MM.1S (cell line): ENCODE data around the gene ZBED5.

Experiments used
- DNase-seq: peaks from one replicate; pipeline ENCODE4 v3.0.0-alpha.2; 2015
- H2AFZ ChIP-seq: fragments of 300-600 bp; sonication (generic); 2 replicates; pipeline ENCODE4 v1.6.0; 2016; ENCODE audit warnings: antibody characterized with exemption, low read length
- H3F3A ChIP-seq: fragments of 300-600 bp; sonication (generic); 2 replicates; pipeline ENCODE4 v1.6.1; 2016; ENCODE audit warnings: mild to moderate bottlenecking, antibody characterized with exemption, low read length, moderate library complexity, mixed read lengths; ENCODE audit not compliant: insufficient read depth
- H3K27ac ChIP-seq: fragments of 300-600 bp; sonication (generic); 2 replicates; pipeline ENCODE4 v1.5.1; 2016; ENCODE audit warnings: mild to moderate bottlenecking, low read length
- H3K27me3 ChIP-seq: fragments of 300-600 bp; sonication (generic); replicated peaks from 2 replicates; pipeline ENCODE4 v1.6.0; 2016; ENCODE audit warnings: low read length; ENCODE audit not compliant: insufficient read depth
- H3K36me3 ChIP-seq: fragments of 300-600 bp; sonication (generic); replicated peaks from 2 replicates; pipeline ENCODE4 v1.6.1; 2016; ENCODE audit warnings: mild to moderate bottlenecking, low read length, mixed read lengths; ENCODE audit not compliant: insufficient read depth
- H3K4me1 ChIP-seq: fragments of 300-600 bp; sonication (generic); 2 replicates; pipeline ENCODE4 v1.6.1; 2016; ENCODE audit warnings: low read length, mixed read lengths
- H3K4me2 ChIP-seq: fragments of 300-600 bp; sonication (generic); 2 replicates; pipeline ENCODE4 v1.6.0; 2016; ENCODE audit warnings: low read depth, low read length
- H3K4me3 ChIP-seq: fragments of 300-600 bp; sonication (generic); 2 replicates; pipeline ENCODE4 v1.5.1; 2016; ENCODE audit warnings: low read length, mixed read lengths
- H3K79me2 ChIP-seq: fragments of 300-600 bp; sonication (generic); 2 replicates; pipeline ENCODE4 v1.6.1; 2016; ENCODE audit warnings: mixed run types, low read length, mixed read lengths
- H3K9ac ChIP-seq: fragments of 300-600 bp; sonication (generic); 2 replicates; pipeline ENCODE4 v1.6.1; 2016; ENCODE audit warnings: low read length, mixed read lengths
- H3K9me2 ChIP-seq: fragments of 300-600 bp; sonication (generic); replicated peaks from 2 replicates; pipeline ENCODE4 v1.6.1; 2016; ENCODE audit warnings: mild to moderate bottlenecking, low read length, mixed read lengths; ENCODE audit not compliant: insufficient read depth
- H3K9me3 ChIP-seq: fragments of 300-600 bp; sonication (generic); replicated peaks from 2 replicates; pipeline ENCODE4 v1.6.1; 2016; ENCODE audit warnings: mild to moderate bottlenecking, low read length, mixed read lengths; ENCODE audit not compliant: insufficient read depth
- H4K20me1 ChIP-seq: fragments of 300-600 bp; sonication (generic); 2 replicates; pipeline ENCODE4 v1.6.1; 2016; ENCODE audit warnings: mild to moderate bottlenecking, low read length, moderate library complexity, mixed read lengths; ENCODE audit not compliant: insufficient read depth
- CTCF ChIP-seq: fragments of 300-600 bp; sonication (generic); IDR thresholded peaks from 2 replicates; pipeline ENCODE4 v1.5.1; 2016; ENCODE audit warnings: antibody characterized with exemption, low read length, mixed read lengths
- EZH2 ChIP-seq: fragments of 300-600 bp; sonication (generic); optimal IDR thresholded peaks from 2 replicates; pipeline ENCODE3; 2017; ENCODE audit warnings: low read depth, mild to moderate bottlenecking, antibody characterized with exemption, low read length, mixed read lengths
- EZH2phosphoT487 ChIP-seq: fragments of 300-600 bp; sonication (generic); IDR thresholded peaks from 2 replicates; pipeline ENCODE4 v1.6.1; 2018; ENCODE audit warnings: antibody characterized with exemption, low read length

The ZBED5 gene

GRCh38 chr11:10845589-10845988 lies 12.3 kb downstream of the ZBED5 start:
- Histone ChIP-seq H3K27ac (no peak overlapping the region), H3K27me3 (no peaks in the 10 kb centered on the region), H2AFZ (no peak overlapping the region), H3K9ac (no peak overlapping the region), H3K4me2 (no peak overlapping the region), H3K79me2 (no peaks in the 10 kb centered on the region), H3K9me2 (no peaks in the 10 kb centered on the region), H3K36me3 (no peaks in the 10 kb centered on the region), H3F3A (no peaks in the 10 kb centered on the region), H3K9me3 (no peaks in the 10 kb centered on the region), H4K20me1 (no peaks in the 10 kb centered on the region), H3K4me1 (no peaks in the 10 kb centered on the region), H3K4me3 (no peak overlapping the region)
- no peak for DNase-seq
- TF ChIP-seq EZH2 (no peak), CTCF (no peak), EZH2phosphoT487 (no peak)

- Histone ChIP-seq H3K4me1 (no peaks in the 10 kb centered on the region), H3K36me3 (no peaks in the 10 kb centered on the region), H2AFZ (no peak overlapping the region), H4K20me1 (no peaks in the 10 kb centered on the region), H3K9me2 (no peaks in the 10 kb centered on the region), H3F3A (no peaks in the 10 kb centered on the region), H3K9me3 (no peaks in the 10 kb centered on the region), H3K9ac (no peak overlapping the region), H3K4me2 (no peak overlapping the region), H3K27ac (no peak overlapping the region), H3K4me3 (no peak overlapping the region), H3K27me3 (no peaks in the 10 kb centered on the region), H3K79me2 (no peaks in the 10 kb centered on the region)
- no peak for DNase-seq
- TF ChIP-seq EZH2: no peak
Observed at GRCh38 chr11:10844796-10845195, 13.1 kb downstream of the ZBED5 start.

- Histone ChIP-seq H3K4me1 (no peaks in the 10 kb centered on the region), H3K79me2 (no peaks in the 10 kb centered on the region), H4K20me1 (no peaks in the 10 kb centered on the region), H3K36me3 (no peaks in the 10 kb centered on the region), H3K9me2 (no peaks in the 10 kb centered on the region), H3F3A (no peaks in the 10 kb centered on the region), H3K9ac (no peak overlapping the region), H3K4me3 (no peak overlapping the region), H3K27me3 (no peaks in the 10 kb centered on the region), H3K9me3 (no peaks in the 10 kb centered on the region), H3K27ac (no peak overlapping the region), H3K4me2 (no peak overlapping the region), H2AFZ (no peak overlapping the region)
- TF ChIP-seq CTCF: no peak
- TF ChIP-seq EZH2phosphoT487: no peak
- no peak for TF ChIP-seq EZH2
- DNase-seq: no peak
Observed at GRCh38 chr11:10844356-10844755, 13.5 kb downstream of the ZBED5 start.

GRCh38 chr11:10838881-10839280 lies 19.0 kb downstream of the ZBED5 start:
- TF ChIP-seq EZH2phosphoT487 (no peak), CTCF (no peak), EZH2 (no peak)
- H3K4me2 ChIP-seq: no peak overlapping the region

More at GRCh38 chr11:10838881-10839280, 19.0 kb downstream of the ZBED5 start:
- H3K27me3 ChIP-seq: no peaks in the 10 kb centered on the region
- no peaks in the 10 kb centered on the region for H3K9me2 ChIP-seq
- H3K27ac ChIP-seq: no peak overlapping the region
- no peak overlapping the region for H3K9ac ChIP-seq
- H2AFZ ChIP-seq: no peak overlapping the region
- no peaks in the 10 kb centered on the region for H3F3A ChIP-seq
- H4K20me1 ChIP-seq: no peaks in the 10 kb centered on the region
- no peaks in the 10 kb centered on the region for H3K4me1 ChIP-seq
- no peak overlapping the region for H3K4me3 ChIP-seq
- no peaks in the 10 kb centered on the region for H3K79me2 ChIP-seq
- H3K9me3 ChIP-seq: no peaks in the 10 kb centered on the region
- DNase-seq: no peak
- H3K36me3 ChIP-seq: no peaks in the 10 kb centered on the region
